GM18907 (cell line): ENCODE measurements around the gene LRRC74B.
"Not testable (repeated sequence)": the region's sequence is repeated elsewhere in the genome, so short reads cannot be mapped to it uniquely, and the experiment has no call there.

ENCODE experiments used
- ATAC-seq: cut with Tn5 transposase; IDR thresholded peaks from one replicate; pipeline ENCODE4 v1.9.1; 2021; ENCODE audit warnings: mild to moderate bottlenecking, moderate library complexity; ENCODE audit not compliant: unreplicated experiment

LRRC74B gene

GRCh38 chr22:21031545-21032036, 14.2 kb upstream of the LRRC74B start:
- no peak for ATAC-seq

- no peak for ATAC-seq
Observed at GRCh38 chr22:21032037-21032867, 13.5 kb upstream of the LRRC74B start, which contains the start of gene SLC7A4. Gene SLC7A4 (minus strand): TSS chr22:21032561. CDS start chr22:21031812, 749 bp downstream.

GRCh38 chr22:21032868-21033688, 12.7 kb upstream of the LRRC74B start:
- ATAC-seq, result no peak

GRCh38 chr22:21033895-21034294, 11.9 kb upstream of the LRRC74B start:
- ATAC-seq, result no peak

GRCh38 chr22:21034989-21035388, 10.8 kb upstream of the LRRC74B start:
- no peak for ATAC-seq

GRCh38 chr22:21038405-21038804, 7.3 kb upstream of the LRRC74B start:
- no peak for ATAC-seq

- ATAC-seq, result not testable (repeated sequence)
Observed at GRCh38 chr22:21039158-21039557, 6.6 kb upstream of the LRRC74B start.

GRCh38 chr22:21041937-21042336, 3.8 kb upstream of the LRRC74B start:
- ATAC-seq, result no peak

- no peak for ATAC-seq
Observed at GRCh38 chr22:21042978-21043859, 2.5 kb upstream of the LRRC74B start.

GRCh38 chr22:21043860-21044535, 1.7 kb upstream of the LRRC74B start:
- no peak for ATAC-seq

GRCh38 chr22:21044931-21045584, 688 bp upstream of the LRRC74B start:
- peak; percentile 5 for ATAC-seq

- ATAC-seq, result no peak
Observed at GRCh38 chr22:21047035-21047661, 1.4 kb downstream of the LRRC74B start.

GRCh38 chr22:21047730-21048129, 2.0 kb downstream of the LRRC74B start:
- no peak for ATAC-seq

- ATAC-seq, result not testable (repeated sequence)
Observed at GRCh38 chr22:21048448-21048847, 2.7 kb downstream of the LRRC74B start.

GRCh38 chr22:21048965-21049364, 3.2 kb downstream of the LRRC74B start:
- not testable (repeated sequence) for ATAC-seq

GRCh38 chr22:21051145-21051830, 5.5 kb downstream of the LRRC74B start:
- ATAC-seq, result no peak

- ATAC-seq, result no peak
Observed at GRCh38 chr22:21051831-21052400, 6.2 kb downstream of the LRRC74B start.
